ENCODE data around the gene FARP2. TPM values are rescaled to one million over a fixed set of nuclear protein-coding genes. Genes with fewer than 3 reads are reported as not detected.

Gene FARP2
- polyA plus RNA-seq, 1 of the 3 experiments (the other 2 are of a cell fraction), result 11.5 TPM

GRCh38 chr2:241308267-241308666 lies 47.8 kb upstream of the FARP2 start:
- no peaks in the 10 kb centered on the region for H3K9me2 ChIP-seq
- DNase-seq, result no peak
- peaks cover 0 to 3% of the 10 kb centered on the region in 2 experiments for H3K36me3 ChIP-seq (replicated peaks in 1 of 2; ENCODE audit: control insufficient read depth in 1 of 2, insufficient read depth in 2 of 2, low read length in 1 of 2)
- H3K79me2 ChIP-seq (ENCODE audit: insufficient read depth), result peaks cover 100% of the 10 kb centered on the region
- H3K4me1 ChIP-seq (ENCODE audit: control insufficient read depth in 1 of 2, insufficient read depth in 2 of 2, low read depth in 1 of 2, low read length in 1 of 2), result peaks cover 0 to 29% of the 10 kb centered on the region in 2 experiments; a peak in 2 of 4 replicates
- POLR2A ChIA-PET, result no interaction called here
- TF ChIP-seq JUND (IDR thresholded peaks at IDR 0.05), result no peak
- 89% methylated on average over 5 of the region's 5 CpGs for WGBS (ENCODE audit: low lambda C conversion rate)
- peaks cover 78% of the 10 kb centered on the region for H4K20me1 ChIP-seq (ENCODE audit: insufficient read depth)
- H3K4me2 ChIP-seq, result no peak overlapping the region
- H3K9me3 ChIP-seq, result no peaks in the 10 kb centered on the region
- H3K27me3 ChIP-seq (ENCODE audit: insufficient read depth), result no peaks in the 10 kb centered on the region
- no peak overlapping the region for H2AFZ ChIP-seq (ENCODE audit: low read depth)
- H3F3A ChIP-seq (replicated peaks; ENCODE audit: insufficient read depth), result peaks cover under 1% of the 10 kb centered on the region
- no peak overlapping the region for H3K27ac ChIP-seq (ENCODE audit: low read depth in 2 of 2, low read length in 1 of 2)
- CTCF ChIA-PET, result no interaction called here
- no peak overlapping the region for H3K9ac ChIP-seq
- no peak overlapping the region for H3K4me3 ChIP-seq (ENCODE audit: low read depth in 2 of 2, low read length in 1 of 2)

GRCh38 chr2:241308832-241309500 lies 47.1 kb upstream of the FARP2 start:
- WGBS (ENCODE audit: low lambda C conversion rate), result 83% methylated on average over 17 of the region's 18 CpGs
- no peaks in the 10 kb centered on the region for H3K27me3 ChIP-seq (ENCODE audit: insufficient read depth)
- H3K9me3 ChIP-seq, result no peaks in the 10 kb centered on the region
- no peak overlapping the region for H3K9ac ChIP-seq
- H3K4me1 ChIP-seq (ENCODE audit: control insufficient read depth in 1 of 2, insufficient read depth in 2 of 2, low read depth in 1 of 2, low read length in 1 of 2), result peaks cover 0 to 26% of the 10 kb centered on the region in 2 experiments; a peak in 2 of 4 replicates
- peaks cover 0 to 3% of the 10 kb centered on the region in 2 experiments for H3K36me3 ChIP-seq (replicated peaks in 1 of 2; ENCODE audit: control insufficient read depth in 1 of 2, insufficient read depth in 2 of 2, low read length in 1 of 2)
- no peaks in the 10 kb centered on the region for H3K9me2 ChIP-seq
- no peak overlapping the region for H3K27ac ChIP-seq (ENCODE audit: low read depth in 2 of 2, low read length in 1 of 2)
- TF ChIP-seq CTCF (IDR thresholded peaks at IDR 0.05), result no peak
- no peak for TF ChIP-seq JUND (IDR thresholded peaks at IDR 0.05)
- TF ChIP-seq IRF3 (IDR thresholded peaks at IDR 0.05; ENCODE audit: low read depth, low read length), result no peak
- TF ChIP-seq FOXJ3 (CRISPR knock-in tag; IDR thresholded peaks at IDR 0.05), result no peak
- no peak for TF ChIP-seq SMC3 (IDR thresholded peaks at IDR 0.05; ENCODE audit: low read depth, low read length)
- no peak for TF ChIP-seq USF1 (IDR thresholded peaks at IDR 0.05; ENCODE audit: borderline replicate concordance, low read depth)
- no peak for TF ChIP-seq EZH2phosphoT487 (IDR thresholded peaks at IDR 0.05; ENCODE audit: borderline replicate concordance, low read depth)
- no peak for TF ChIP-seq MAX (IDR thresholded peaks at IDR 0.05; ENCODE audit: low read depth)
- TF ChIP-seq GATA2 (CRISPR knock-in tag; IDR thresholded peaks at IDR 0.05), result no peak
- no peak for TF ChIP-seq MXI1 (IDR thresholded peaks at IDR 0.05; ENCODE audit: low read depth, low read length)
- no peak for TF ChIP-seq PBX3 (IDR thresholded peaks at IDR 0.05)
- TF ChIP-seq MEF2A (IDR thresholded peaks at IDR 0.05; ENCODE audit: borderline replicate concordance, low read depth), result no peak
- H3F3A ChIP-seq (replicated peaks; ENCODE audit: insufficient read depth), result peaks cover 3% of the 10 kb centered on the region
- ChIA-PET POLR2A (no interaction called here), CTCF (no interaction called here)
- H3K4me2 ChIP-seq, result no peak overlapping the region
- no peak overlapping the region for H3K4me3 ChIP-seq (ENCODE audit: low read depth in 2 of 2, low read length in 1 of 2)
- DNase-seq, result no peak
- peaks cover 100% of the 10 kb centered on the region for H3K79me2 ChIP-seq (ENCODE audit: insufficient read depth)
- H2AFZ ChIP-seq (ENCODE audit: low read depth), result no peak overlapping the region
- H4K20me1 ChIP-seq (ENCODE audit: insufficient read depth), result peaks cover 71% of the 10 kb centered on the region
